KBM-7 (cell line): Measurements from ENCODE around the gene MTAP.
"Not testable (repeated sequence)": the region's sequence is repeated elsewhere in the genome, so short reads cannot be mapped to it uniquely, and the experiment has no call there.

Experiments used
- DNase-seq: peaks from one replicate; pipeline ENCODE4 v3.0.0-alpha.2; 2015
- in situ Hi-C: fragments of 300-500 bp; cut with MboI; formaldehyde crosslinking; loops from 2 replicates; pipeline ENCODE4 v1.14.3; 2020; ENCODE audit warnings: low sequenced_read_pairs, low pct_unique_long_range_greater_than_20kb, mixed read lengths

Gene MTAP

DNA sequence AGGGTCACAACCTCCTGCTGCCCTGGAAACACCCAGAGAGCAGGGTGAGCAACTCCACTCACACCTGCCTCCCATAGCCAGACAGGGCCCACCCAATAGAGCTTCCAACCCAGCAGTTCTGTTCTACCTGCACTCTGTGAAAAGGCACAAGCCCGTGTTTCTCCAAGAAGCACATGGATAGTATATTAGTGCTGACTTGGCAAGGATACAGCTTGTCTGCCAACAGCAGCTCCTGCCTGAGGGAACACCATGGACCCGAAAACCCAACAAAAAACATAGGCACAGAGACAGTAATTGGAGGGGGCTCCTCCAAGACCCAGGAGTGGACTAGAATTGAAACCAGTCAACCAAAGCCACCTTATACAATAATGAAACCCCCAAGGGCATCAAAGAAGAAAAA, 143.2 kb downstream of the MTAP start:
- in situ Hi-C loops: no loop called here
- DNase-seq: no peak

GRCh38 chr9:21958833-21959232, 156.4 kb downstream of the MTAP start:
- in situ Hi-C loops: no loop called here
- no peak for DNase-seq

- in situ Hi-C loops, DNase-seq: not testable (repeated sequence)
Measured at GRCh38 chr9:21959268-21959667, 156.8 kb downstream of the MTAP start.

DNA sequence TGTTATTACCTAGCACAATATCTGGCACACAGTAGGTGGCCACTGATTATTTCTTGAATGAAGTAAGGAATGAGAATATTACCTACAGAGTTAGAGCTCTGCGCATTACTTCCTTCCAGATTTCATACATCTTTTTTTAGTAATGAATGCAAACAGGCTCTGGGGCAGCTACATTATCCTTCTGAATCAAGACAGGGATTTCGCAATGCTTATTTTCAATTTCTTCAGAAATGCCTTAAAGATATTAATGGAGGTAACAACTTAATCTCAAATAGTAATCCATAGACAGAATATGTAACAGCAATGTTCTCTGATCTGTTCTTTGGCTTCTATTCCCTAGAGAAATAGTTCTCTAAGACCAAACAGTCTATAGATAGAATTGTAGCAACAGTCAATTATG, 159.1 kb downstream of the MTAP start:
- no peak for DNase-seq
- in situ Hi-C loops: no loop called here

GRCh38 chr9:21964925-21965385, 162.5 kb downstream of the MTAP start:
- in situ Hi-C loops: no loop called here
- DNase-seq: no peak

- in situ Hi-C loops: no loop called here
- DNase-seq: no peak
Measured at GRCh38 chr9:21965401-21965951, 163.0 kb downstream of the MTAP start.

- no peak for DNase-seq
- in situ Hi-C loops: no loop called here
Measured at GRCh38 chr9:21966140-21966851, 163.9 kb downstream of the MTAP start.

DNA sequence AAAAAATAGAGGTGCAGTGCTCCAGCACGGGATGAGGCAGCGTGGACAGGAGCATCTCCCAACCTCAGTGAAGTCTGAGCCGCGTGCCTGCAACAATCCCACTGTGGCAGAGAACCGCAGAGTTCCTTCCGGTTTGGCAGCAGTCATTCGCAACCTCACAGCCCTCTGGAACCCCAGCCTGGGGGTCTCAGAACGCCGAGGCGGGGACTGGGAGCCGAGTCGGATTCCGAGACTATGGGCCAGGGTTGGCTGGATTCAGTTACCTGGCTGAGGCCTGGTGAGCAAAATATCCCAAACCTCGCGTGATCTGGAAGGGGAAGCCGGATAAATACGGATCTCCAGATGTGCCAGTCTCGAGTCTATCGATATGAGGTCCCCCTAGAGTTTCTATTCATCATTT, 164.7 kb downstream of the MTAP start:
- no peak for DNase-seq
- in situ Hi-C loops: no loop called here

GRCh38 chr9:21967702-21968101, 165.3 kb downstream of the MTAP start:
- no peak for DNase-seq
- in situ Hi-C loops: no loop called here

DNA sequence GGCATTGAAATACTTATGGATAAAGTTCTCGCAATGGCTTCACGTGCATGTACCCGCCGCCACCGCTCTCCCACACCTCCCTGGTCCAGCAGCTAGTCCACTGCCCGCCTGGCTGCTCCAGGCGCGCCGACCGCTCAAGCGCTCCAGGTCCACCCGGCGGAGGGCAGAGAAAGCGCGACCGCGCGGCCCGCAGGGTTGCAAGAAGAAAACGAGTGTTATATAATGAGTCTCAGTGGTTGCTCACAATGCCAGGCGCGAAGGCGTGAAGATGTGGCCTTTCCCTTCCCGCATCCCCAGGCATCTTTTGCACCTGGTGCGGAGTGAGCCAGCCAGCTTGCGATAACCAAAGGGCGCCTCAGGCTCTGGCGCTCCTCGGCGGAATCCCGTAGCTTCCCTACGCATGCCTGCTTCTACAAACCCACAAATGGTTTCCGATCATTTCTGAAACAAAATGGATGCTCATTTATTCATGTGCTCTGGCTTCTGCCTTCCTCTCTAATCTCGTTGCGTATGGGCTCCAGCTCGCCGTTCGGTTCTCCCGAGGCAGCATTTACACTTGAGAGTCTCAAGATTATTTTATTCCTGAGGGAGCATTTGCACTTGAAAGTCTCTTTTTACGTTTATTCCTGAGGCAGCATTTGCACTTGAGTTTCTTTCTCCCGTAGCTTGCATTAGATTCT, 166.0 kb downstream of the MTAP start:
- in situ Hi-C loops: no loop called here
- no peak for DNase-seq

DNA sequence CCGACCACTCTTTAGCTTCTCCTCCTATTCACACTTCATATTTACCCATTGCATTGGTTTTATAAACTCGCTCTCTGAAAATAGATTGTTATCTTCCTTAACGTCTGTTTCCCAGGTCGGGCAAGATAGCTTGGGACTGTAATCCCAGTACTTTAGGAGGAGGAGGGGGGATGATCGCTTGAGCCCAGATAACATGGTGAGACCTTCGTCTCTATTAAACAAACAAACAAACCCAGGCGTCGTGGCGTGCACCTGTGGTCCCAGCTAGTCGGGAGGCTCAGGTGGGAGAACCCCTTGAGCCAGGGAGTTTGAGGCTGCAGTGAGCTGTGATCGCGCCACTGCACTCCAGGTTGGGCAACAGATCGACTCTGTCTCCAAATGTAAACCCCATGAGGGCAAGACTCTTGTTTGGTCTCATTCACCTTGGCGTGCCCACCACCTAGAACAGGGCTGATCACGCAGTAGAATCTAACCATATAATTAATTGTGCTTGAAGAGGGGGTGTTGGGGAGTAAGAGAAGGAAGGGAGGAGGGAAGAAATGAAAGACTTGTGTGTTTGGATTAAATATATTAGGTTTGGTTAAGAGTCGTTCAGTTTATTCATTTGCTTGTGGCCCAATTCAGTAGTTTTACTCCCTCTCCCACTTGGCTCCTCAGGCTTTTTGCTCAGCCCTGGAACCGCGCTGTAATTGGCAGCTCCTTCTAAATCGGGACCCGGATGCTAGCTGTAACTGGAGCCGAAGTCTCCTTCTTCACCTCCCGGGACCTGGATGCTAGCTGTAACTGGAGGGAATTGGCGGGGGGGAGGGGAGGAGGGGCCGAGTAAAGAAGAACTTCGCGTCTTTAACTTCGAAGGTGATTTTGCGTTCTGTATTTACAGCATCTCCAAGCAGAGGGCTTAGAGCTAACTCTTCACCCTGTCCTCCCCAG, 166.8 kb downstream of the MTAP start:
- in situ Hi-C loops: no loop called here

DNA sequence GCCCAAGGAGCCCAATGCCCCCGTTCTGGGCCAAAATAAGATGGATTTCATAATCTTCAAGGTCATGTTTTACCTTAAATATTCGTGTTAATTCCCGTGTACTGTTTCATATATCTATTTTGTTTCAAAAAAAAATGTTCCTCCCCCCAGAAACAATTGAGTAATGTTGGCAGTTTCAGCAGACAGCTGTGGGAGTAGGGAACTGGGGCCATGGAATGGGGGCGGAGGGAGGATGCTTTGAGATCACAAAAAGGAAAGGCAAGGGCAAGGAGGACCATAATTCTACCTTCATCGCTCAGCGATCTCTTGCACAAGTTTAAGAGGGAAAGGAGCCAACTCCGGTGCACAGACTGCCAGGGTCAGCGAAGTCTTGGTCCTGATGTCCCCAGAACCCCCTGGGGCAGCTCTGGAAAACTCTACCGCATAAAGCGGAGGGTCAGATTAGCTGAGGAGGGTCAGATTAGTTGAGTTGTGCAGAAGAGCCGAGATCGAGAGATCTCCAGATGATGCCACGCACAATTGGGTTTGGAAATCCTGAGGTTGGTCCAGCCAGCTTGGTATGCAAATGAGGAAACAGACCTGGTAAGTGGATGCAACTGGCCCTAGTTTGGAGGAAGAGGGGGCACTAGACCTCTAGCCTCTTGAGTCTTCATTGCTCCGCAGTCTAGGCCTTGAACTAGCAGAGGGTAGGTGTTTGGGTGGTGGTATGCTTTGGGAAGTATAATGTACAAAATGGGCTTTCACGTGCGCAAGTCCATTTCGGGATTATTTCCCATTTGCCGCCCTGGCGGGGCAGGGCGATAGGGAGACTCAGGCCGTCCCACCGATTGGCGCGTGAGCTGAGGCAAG, 167.7 kb downstream of the MTAP start:
- no peak for DNase-seq
- in situ Hi-C loops: no loop called here

More for the DNA sequence above, 166.8 kb downstream of the MTAP start:
- DNase-seq: no peak

GRCh38 chr9:21970800-21971640, 168.6 kb downstream of the MTAP start:
- in situ Hi-C loops: no loop called here
- no peak for DNase-seq

GRCh38 chr9:21972361-21972760, 169.9 kb downstream of the MTAP start:
- no peak for DNase-seq
- in situ Hi-C loops: no loop called here

DNA sequence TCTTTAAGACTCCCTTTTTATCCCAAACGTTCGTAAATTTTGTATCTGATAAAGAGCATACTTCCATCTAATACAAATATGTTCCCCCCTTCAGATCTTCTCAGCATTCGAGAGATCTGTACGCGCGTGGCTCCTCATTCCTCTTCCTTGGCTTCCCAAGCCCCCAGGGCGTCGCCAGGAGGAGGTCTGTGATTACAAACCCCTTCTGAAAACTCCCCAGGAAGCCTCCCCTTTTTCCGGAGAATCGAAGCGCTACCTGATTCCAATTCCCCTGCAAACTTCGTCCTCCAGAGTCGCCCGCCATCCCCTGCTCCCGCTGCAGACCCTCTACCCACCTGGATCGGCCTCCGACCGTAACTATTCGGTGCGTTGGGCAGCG, 171.9 kb downstream of the MTAP start:
- in situ Hi-C loops: no loop called here
- no peak for DNase-seq

GRCh38 chr9:21974722-21975409, 172.4 kb downstream of the MTAP start:
- in situ Hi-C loops: no loop called here
- DNase-seq: no peak

GRCh38 chr9:21976334-21976875, 174.0 kb downstream of the MTAP start:
- in situ Hi-C loops: no loop called here
- DNase-seq: no peak
